CD4-positive, alpha-beta T cell treated with Interleukin-15 for 4 hours (primary cell): Measurements from ENCODE around the gene TGFBR3L.
"Not testable (repeated sequence)": the region's sequence is repeated elsewhere in the genome, so short reads cannot be mapped to it uniquely, and the experiment has no call there.

Experiments used
- DNase-seq: peaks from one replicate; pipeline ENCODE4 v3.0.0-alpha.2; 2020; ENCODE audit warnings: low spot score

The TGFBR3L gene

GRCh38 chr19:7917267-7918061 lies 2.8 kb downstream of the TGFBR3L start:
- DNase-seq, result peak; percentile 53

GRCh38 chr19:7918062-7918614 lies 3.5 kb downstream of the TGFBR3L start:
- DNase-seq, result not testable (repeated sequence)

- DNase-seq, result no peak
Observed at GRCh38 chr19:7918615-7919421, 4.2 kb downstream of the TGFBR3L start.

- DNase-seq, result peak; percentile 97
Observed at GRCh38 chr19:7919610-7920518, 5.2 kb downstream of the TGFBR3L start, which contains the start of gene SNAPC2. Gene SNAPC2, plus strand, starts transcription at chr19:7920338. Its CDS starts 29 bp downstream, at chr19:7920367.

GRCh38 chr19:7920519-7921301 lies 6.1 kb downstream of the TGFBR3L start:
- DNase-seq, result peak; percentile 99

GRCh38 chr19:7921302-7921966 lies 6.8 kb downstream of the TGFBR3L start:
- DNase-seq, result no peak

GRCh38 chr19:7921967-7922835 lies 7.6 kb downstream of the TGFBR3L start:
- no peak for DNase-seq

- DNase-seq, result no peak
Observed at GRCh38 chr19:7922836-7923195, 8.2 kb downstream of the TGFBR3L start.

GRCh38 chr19:7923295-7924191 lies 8.9 kb downstream of the TGFBR3L start:
- no peak for DNase-seq

- DNase-seq, result no peak
Observed at GRCh38 chr19:7924241-7924640, 9.6 kb downstream of the TGFBR3L start.

GRCh38 chr19:7924651-7925170 lies 10.1 kb downstream of the TGFBR3L start:
- DNase-seq, result no peak

- peak; percentile 69 for DNase-seq
Observed at GRCh38 chr19:7925171-7925851, 10.7 kb downstream of the TGFBR3L start.

GRCh38 chr19:7926021-7926726 lies 11.5 kb downstream of the TGFBR3L start, which contains the start of gene CTXN1:
Gene CTXN1, minus strand, starts transcription at chr19:7926135. Its CDS starts 597 bp downstream, at chr19:7925538.
- peak; percentile 79 for DNase-seq

- DNase-seq, result no peak
Observed at GRCh38 chr19:7926727-7927604, 12.3 kb downstream of the TGFBR3L start.

GRCh38 chr19:7927605-7928333 lies 13.1 kb downstream of the TGFBR3L start:
- DNase-seq, result no peak
